ENCODE measurements around the gene TEX9. TPM values are rescaled to one million over a fixed set of nuclear protein-coding genes. Genes with fewer than 3 reads are reported as not detected.
A peak's percentile ranks its signal among the peaks of the same experiment; 100 is the strongest.
"Not testable (repeated sequence)": the region's sequence is repeated elsewhere in the genome, so short reads cannot be mapped to it uniquely, and the experiment has no call there.

The TEX9 gene
- total RNA-seq, 1 donor from 2014 or later, result 4.3 TPM

GRCh38 chr15:56366211-56366610, 985 bp downstream of the TEX9 start:
- DNase-seq, result no peak

DNA sequence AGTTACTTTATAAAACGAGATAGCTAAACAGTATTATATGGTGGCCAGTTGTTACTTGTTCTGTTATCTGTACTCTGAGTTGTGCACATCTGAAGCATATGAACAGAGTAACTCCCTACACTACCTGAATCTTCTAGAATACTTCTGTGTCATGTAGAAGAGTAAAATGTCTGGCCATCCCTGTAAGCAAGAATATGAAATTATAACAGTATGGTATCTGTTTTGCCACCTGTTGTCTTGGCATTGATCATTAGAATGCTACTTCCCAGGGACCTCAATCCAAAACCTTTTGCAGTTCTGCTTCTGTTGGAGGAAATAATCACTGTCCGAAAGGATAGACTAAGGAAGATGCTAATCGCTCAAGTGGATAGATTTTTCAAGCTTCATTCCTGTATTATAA, 1.9 kb downstream of the TEX9 start:
- DNase-seq, result no peak

DNA sequence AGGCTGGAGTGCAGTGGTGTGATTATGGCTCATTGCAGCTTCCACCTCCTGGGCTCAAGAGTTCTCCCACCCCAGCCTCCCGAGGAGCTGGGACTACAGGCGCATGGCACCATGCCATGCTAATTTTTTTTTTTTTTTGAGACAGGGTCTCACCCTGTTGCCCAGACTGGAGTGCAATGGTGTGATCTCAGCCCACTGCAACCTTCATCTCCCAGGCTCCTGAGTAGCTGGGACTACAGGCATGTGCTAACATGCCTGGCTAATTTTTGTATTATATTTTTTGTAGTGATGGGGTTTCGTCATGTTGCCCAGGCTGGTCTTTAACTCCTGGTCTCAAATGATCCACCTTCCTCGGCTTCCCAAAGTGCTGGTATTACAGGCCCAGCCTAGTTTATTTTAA, 4.0 kb downstream of the TEX9 start:
- DNase-seq, result no peak

GRCh38 chr15:56371495-56372147, 6.4 kb downstream of the TEX9 start:
- no peak for DNase-seq

GRCh38 chr15:56374693-56375092, 9.5 kb downstream of the TEX9 start:
- not testable (repeated sequence) for DNase-seq

DNA sequence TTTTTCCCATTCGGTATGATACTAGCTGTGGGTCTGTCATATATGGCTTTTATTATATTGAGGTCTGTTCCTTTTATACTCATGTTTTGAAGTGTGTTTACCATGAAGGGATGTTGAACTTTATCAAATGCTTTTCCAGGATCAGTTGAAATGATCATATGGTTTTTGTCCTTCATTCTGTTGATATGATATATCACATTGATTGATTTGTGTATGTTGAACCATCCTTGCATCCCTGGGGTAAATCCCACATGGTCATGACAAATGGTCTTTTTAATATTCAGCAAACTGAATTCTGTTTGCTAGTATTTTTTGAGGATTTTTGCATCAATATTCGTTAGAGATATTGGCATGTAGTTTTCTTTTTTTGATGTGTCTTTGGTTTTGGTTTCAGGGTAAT, 12.6 kb downstream of the TEX9 start:
- not testable (repeated sequence) for DNase-seq

GRCh38 chr15:56383010-56383409, 17.8 kb downstream of the TEX9 start:
- DNase-seq, result no peak

GRCh38 chr15:56385908-56386307, 20.7 kb downstream of the TEX9 start:
- DNase-seq, result no peak

- DNase-seq, result no peak
These were observed 25.6 kb downstream of the TEX9 start for GRCh38 chr15:56390739-56391267.

- no peak for DNase-seq
These were observed 28.1 kb downstream of the TEX9 start for GRCh38 chr15:56393277-56393676.

DNA sequence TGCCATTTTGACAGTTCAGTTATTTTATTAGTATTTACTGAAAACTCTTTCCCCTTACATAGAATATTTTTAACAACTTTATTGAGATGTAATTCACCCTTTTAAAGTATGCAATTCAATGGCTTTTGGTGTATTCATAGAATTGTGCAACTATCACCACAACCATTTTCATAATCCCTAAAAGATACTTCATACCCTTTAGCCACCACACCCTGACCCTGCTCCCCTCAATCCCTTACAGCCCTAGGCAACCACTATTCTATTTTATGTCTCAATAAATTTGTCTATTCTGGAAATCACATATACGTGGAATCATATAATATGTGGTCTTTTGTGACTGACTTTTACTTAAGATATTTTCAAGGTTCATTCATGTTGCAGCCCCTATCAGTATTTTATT, 29.7 kb downstream of the TEX9 start:
- no peak for DNase-seq

DNA sequence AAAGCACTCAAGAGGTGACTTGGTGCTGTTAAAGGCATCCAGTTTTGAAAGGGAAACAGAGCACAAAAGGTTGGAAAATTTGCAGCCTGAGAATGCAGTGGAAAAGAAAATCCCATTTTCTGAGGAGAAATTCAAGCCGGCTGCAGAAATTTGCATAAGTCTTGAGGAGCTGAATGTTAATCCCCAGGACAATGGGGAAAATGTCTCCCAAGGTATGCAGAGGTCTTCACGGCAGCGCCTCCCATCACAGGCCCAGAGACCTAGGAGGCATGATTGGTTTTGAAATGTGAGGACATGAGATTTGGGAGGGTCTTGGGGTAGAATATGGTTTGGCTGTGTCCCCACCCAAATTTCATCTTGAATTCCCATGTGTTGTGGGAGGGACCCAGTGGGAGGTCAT, 32.1 kb downstream of the TEX9 start:
- not testable (repeated sequence) for DNase-seq

DNA sequence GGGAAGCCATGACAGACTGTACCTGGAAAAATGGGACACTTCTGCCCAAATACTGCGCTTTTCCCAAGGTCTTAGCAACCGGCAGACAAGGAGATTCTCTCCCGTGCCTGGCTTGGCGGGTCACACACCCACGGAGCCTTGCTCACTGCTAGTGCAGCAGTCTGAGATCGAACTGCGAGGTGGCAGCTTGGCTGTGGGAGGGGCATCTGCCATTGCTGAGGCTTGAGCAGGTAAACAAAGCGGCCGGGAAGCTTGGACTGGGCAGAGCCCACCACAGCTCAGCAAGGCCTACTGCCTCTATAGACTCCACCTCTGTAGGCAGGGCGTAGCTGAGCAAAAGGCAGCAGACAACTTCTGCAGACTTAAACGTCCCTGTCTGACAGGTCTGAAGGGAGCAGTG, 34.0 kb downstream of the TEX9 start:
- not testable (repeated sequence) for DNase-seq

GRCh38 chr15:56410721-56411120, 45.5 kb downstream of the TEX9 start:
- DNase-seq, result no peak

DNA sequence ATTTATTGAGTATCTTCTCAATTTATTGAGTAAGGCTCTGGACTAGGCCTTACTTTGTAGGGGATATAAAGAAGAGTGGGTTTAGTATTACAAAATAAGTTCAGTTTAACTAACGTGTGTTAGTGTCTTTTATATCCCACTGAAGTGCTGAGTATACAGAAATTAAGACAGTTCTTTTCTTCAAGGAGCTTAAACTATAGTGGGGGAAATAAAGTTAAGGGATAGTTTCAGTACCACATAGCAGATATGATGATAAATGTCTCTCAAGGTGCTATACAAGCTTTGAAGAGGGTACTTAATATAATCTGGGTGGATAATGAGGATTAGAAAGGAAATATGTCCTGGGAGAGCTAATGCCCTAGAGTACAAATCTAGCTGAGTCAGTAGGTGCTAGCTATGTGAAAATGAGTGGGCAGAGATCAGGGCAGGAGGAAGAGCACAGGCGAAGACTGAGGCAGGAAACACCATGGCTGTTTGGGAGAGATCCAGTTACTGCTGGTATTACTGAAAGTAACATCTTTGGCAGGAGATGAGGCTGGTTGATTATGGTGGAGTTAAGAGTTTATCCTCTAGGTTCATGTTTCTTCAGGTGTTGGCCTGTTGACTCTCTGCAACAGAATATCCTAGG, 46.0 kb downstream of the TEX9 start:
- DNase-seq, result no peak

DNA sequence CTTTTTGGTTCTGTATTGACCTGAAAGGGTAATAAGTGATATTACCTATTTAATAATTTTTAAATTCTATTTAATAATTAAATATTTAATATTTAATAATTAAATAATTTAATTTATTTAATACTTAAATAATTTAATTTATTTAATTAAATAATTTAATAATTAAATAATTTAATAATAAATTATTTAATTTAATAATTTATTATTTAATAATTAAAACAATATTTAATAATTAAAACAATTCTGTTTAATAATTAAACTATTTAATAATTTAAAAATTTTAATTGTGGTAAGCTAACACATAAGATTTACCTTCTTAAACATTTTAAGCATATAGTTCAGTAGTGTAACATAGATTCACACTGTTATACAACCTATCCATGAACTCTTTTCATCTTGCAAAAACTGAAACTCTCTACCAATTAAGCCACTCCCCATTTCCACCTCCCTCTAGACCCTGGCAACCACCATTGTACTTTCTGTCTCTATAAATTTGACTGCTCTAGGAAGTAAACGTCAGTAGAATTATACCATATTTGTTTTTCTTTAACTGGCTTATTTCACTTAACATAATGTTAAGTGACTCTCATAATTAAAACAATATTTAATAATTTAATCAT, 48.0 kb downstream of the TEX9 start:
- DNase-seq, result not testable (repeated sequence)

- no peak for DNase-seq
These were observed 60.0 kb downstream of the TEX9 start for GRCh38 chr15:56425276-56425675.

GRCh38 chr15:56425976-56426375, 60.8 kb downstream of the TEX9 start:
- no peak for DNase-seq

DNA sequence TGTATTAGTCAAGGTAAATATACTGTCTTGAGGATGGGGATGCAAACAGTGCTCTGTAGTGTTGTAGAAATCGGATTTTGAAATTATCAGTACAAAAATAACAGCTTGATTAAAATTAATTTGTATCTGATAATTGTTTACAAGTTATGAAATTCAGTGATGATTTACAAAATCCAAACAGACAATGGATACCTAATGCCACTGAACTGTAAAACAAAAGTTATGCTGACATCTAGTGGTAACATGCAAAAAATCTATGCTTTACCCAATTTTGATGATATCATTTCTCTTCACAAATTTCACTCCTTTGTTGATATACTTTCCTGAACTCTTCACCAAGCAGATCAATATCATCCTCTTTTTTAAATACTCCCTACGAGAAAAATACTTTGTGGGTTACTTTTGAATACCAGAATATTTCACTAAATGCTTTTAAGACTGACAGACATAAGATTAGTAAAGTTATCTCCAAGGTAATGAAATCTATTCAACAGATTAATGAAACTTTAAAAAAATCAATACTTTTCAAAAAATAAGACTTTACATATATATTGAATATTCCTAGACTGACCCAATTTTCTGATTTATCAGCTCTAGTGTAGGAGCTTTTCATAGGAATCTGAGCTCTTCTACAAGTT, 63.7 kb downstream of the TEX9 start:
- DNase-seq, result peak; percentile 46

- no peak for DNase-seq
These were observed 67.1 kb downstream of the TEX9 start for GRCh38 chr15:56432304-56432703.

DNA sequence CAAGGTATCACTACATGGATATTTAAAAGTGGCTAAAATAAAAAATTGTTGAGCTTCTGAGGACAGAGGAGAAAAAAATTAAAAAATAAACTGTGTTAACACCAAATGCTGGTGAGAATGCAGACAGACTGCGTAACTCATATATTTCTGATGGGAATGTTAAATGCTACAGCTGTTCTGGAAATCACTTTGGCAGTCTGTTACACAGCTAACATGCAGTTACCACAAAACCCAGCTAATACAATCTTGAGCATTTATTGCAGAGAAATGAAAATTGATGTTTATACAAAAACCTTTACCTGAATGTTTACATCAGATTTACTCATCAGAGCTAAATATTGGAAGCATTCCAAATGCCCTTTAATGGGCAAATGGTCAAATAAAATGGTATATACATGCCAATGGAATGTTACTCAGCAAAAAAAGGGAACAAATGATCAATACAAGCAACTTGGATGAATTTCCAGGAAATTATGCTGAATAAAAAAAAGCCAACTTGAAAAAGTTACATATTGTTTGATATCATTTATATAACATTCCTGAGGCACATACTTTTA, 75.1 kb downstream of the TEX9 start:
- no peak for DNase-seq

GRCh38 chr15:56442354-56442753, 77.1 kb downstream of the TEX9 start:
- no peak for DNase-seq

- DNase-seq, result no peak
These were observed 80.5 kb downstream of the TEX9 start for GRCh38 chr15:56445746-56446145.
